Ectodermal cell (in vitro differentiated cells): ENCODE data around the gene TNFRSF1B.

Source experiments
- H3K27ac ChIP-seq: 2 replicates; pipeline ENCODE4 v1.7.0; 2013; ENCODE audit warnings: mild to moderate bottlenecking, low read depth, low read length; ENCODE audit not compliant: insufficient read depth, poor library complexity, severe bottlenecking
- H3K27me3 ChIP-seq: 2 replicates; pipeline ENCODE4 v1.7.0; 2013; ENCODE audit warnings: mild to moderate bottlenecking, low read length; ENCODE audit not compliant: insufficient read depth, control insufficient read depth, poor library complexity, severe bottlenecking
- H3K36me3 ChIP-seq: one replicate; pipeline ENCODE4 v1.7.0; 2013; ENCODE audit warnings: low read length; ENCODE audit not compliant: control insufficient read depth, insufficient read depth
- H3K4me1 ChIP-seq: one replicate; pipeline ENCODE4 v1.7.0; 2013; ENCODE audit warnings: low read length; ENCODE audit not compliant: control insufficient read depth, insufficient read depth
- H3K4me3 ChIP-seq: 2 replicates; pipeline ENCODE4 v1.7.0; 2013; ENCODE audit warnings: low read depth, low read length, control low read depth; ENCODE audit not compliant: insufficient read depth
- H3K9me3 ChIP-seq: 2 replicates; pipeline ENCODE4 v1.7.0; 2013; ENCODE audit warnings: mild to moderate bottlenecking, low read length, moderate library complexity; ENCODE audit not compliant: control insufficient read depth
- WGBS, 2 experiments: methylation state at CpG; one replicate each; pipeline ENCODE4 v1.1.7; 2013; ENCODE audit warnings: missing lambda C conversion rate in 2 of 2; 5-methylcytosine and 5-hydroxymethylcytosine counted together

TNFRSF1B gene

GRCh38 chr1:12148958-12149790 lies 17.6 kb upstream of the TNFRSF1B start:
- peaks cover 7% of the 10 kb centered on the region for H3K4me1 ChIP-seq

GRCh38 chr1:12149791-12150175 lies 17.0 kb upstream of the TNFRSF1B start:
- Histone ChIP-seq H3K27ac (no peak overlapping the region), H3K4me3 (no peak overlapping the region), H3K4me1 (peaks cover 7% of the 10 kb centered on the region), H3K27me3 (no peaks in the 10 kb centered on the region), H3K9me3 (no peaks in the 10 kb centered on the region), H3K36me3 (no peaks in the 10 kb centered on the region)
- WGBS, 2 experiments = 91% methylated on average over 6 of the region's 6 CpGs

More at GRCh38 chr1:12148958-12149790, 17.6 kb upstream of the TNFRSF1B start:
- H3K27me3 ChIP-seq = no peaks in the 10 kb centered on the region
- WGBS, 2 experiments = 91 to 97% methylated on average over 5 of the region's 5 CpGs
- H3K36me3 ChIP-seq = no peaks in the 10 kb centered on the region
- no peak overlapping the region for H3K27ac ChIP-seq
- no peak overlapping the region for H3K4me3 ChIP-seq
- H3K9me3 ChIP-seq = no peaks in the 10 kb centered on the region

GRCh38 chr1:12150456-12151200 lies 16.2 kb upstream of the TNFRSF1B start:
- H3K27me3 ChIP-seq = no peaks in the 10 kb centered on the region
- no peak overlapping the region for H3K4me3 ChIP-seq
- 90 to 91% methylated on average over 9 of the region's 9 CpGs for WGBS, 2 experiments
- no peaks in the 10 kb centered on the region for H3K9me3 ChIP-seq
- H3K27ac ChIP-seq = no peak overlapping the region
- H3K4me1 ChIP-seq = peaks cover 7% of the 10 kb centered on the region
- H3K36me3 ChIP-seq = no peaks in the 10 kb centered on the region

- Histone ChIP-seq H3K4me3 (no peak overlapping the region), H3K36me3 (no peaks in the 10 kb centered on the region), H3K27ac (no peak overlapping the region), H3K27me3 (no peaks in the 10 kb centered on the region), H3K4me1 (peaks cover 7% of the 10 kb centered on the region), H3K9me3 (no peaks in the 10 kb centered on the region)
- 95% methylated on average over 2 of the region's 2 CpGs for WGBS, 2 experiments
These were observed 15.3 kb upstream of the TNFRSF1B start for GRCh38 chr1:12151465-12151864.

GRCh38 chr1:12152113-12152891 lies 14.5 kb upstream of the TNFRSF1B start:
- Histone ChIP-seq H3K9me3 (no peaks in the 10 kb centered on the region), H3K36me3 (no peaks in the 10 kb centered on the region), H3K4me1 (peaks cover 4% of the 10 kb centered on the region), H3K27me3 (no peaks in the 10 kb centered on the region), H3K27ac (no peak overlapping the region), H3K4me3 (no peak overlapping the region)
- 86 to 90% methylated on average over 7 of the region's 7 CpGs for WGBS, 2 experiments

- Histone ChIP-seq H3K27ac (no peak overlapping the region), H3K36me3 (no peaks in the 10 kb centered on the region), H3K27me3 (no peaks in the 10 kb centered on the region), H3K4me3 (no peak overlapping the region), H3K4me1 (peaks cover 10% of the 10 kb centered on the region), H3K9me3 (no peaks in the 10 kb centered on the region)
- WGBS, 2 experiments = 84 to 85% methylated on average over 13 of the region's 13 CpGs
These were observed 13.5 kb upstream of the TNFRSF1B start for GRCh38 chr1:12153181-12153785.

GRCh38 chr1:12155328-12155727 lies 11.5 kb upstream of the TNFRSF1B start:
- H3K4me3 ChIP-seq = no peak overlapping the region
- H3K27ac ChIP-seq = no peak overlapping the region
- H3K36me3 ChIP-seq = no peaks in the 10 kb centered on the region
- 85 to 96% methylated on average over 2 of the region's 2 CpGs for WGBS, 2 experiments
- no peaks in the 10 kb centered on the region for H3K27me3 ChIP-seq
- H3K4me1 ChIP-seq = peaks cover 17% of the 10 kb centered on the region
- H3K9me3 ChIP-seq = no peaks in the 10 kb centered on the region

- Histone ChIP-seq H3K27ac (no peak overlapping the region), H3K9me3 (no peaks in the 10 kb centered on the region), H3K36me3 (no peaks in the 10 kb centered on the region), H3K4me1 (peaks cover 17% of the 10 kb centered on the region), H3K27me3 (no peaks in the 10 kb centered on the region), H3K4me3 (peak overlapping the region; percentile 3)
- 60 to 74% methylated on average over 8 to 10 of the region's 10 CpGs for WGBS, 2 experiments
These were observed 9.2 kb upstream of the TNFRSF1B start for GRCh38 chr1:12157366-12158231.

- Histone ChIP-seq H3K27me3 (no peaks in the 10 kb centered on the region), H3K4me1 (peaks cover 17% of the 10 kb centered on the region), H3K4me3 (peak overlapping the region; percentile 3), H3K36me3 (no peaks in the 10 kb centered on the region), H3K9me3 (no peaks in the 10 kb centered on the region), H3K27ac (peak overlapping the region; percentile 33)
- 36 to 39% methylated on average over 22 of the region's 22 CpGs for WGBS, 2 experiments
These were observed 8.3 kb upstream of the TNFRSF1B start for GRCh38 chr1:12158357-12159092.
